ENCODE results near the gene CCNI2.

GRCh38 chr5:132733499-132734148 lies 13.6 kb upstream of the CCNI2 start:
- TF ChIP-seq ZZZ3 (IDR thresholded peaks at IDR 0.05; ENCODE audit: control insufficient read depth, insufficient read length, low read depth) (no peak), POLR2AphosphoS5 (IDR thresholded peaks at IDR 0.05; ENCODE audit: low read length) (no peak), POLR2A (IDR thresholded peaks at IDR 0.05; ENCODE audit: low read depth, low read length) (no peak), ZNF384 (IDR thresholded peaks at IDR 0.05; ENCODE audit: borderline replicate concordance, low read depth, low read length) (no peak), RCOR1 (conservative IDR thresholded peaks at IDR 0.05; ENCODE audit: low read depth, low read length) (no peak), SIN3A (IDR thresholded peaks at IDR 0.05; ENCODE audit: low read depth, low read length) (no peak), ESRRA (IDR thresholded peaks at IDR 0.05; ENCODE audit: low read length) (no peak), EGR1 (IDR thresholded peaks at IDR 0.05; ENCODE audit: borderline replicate concordance in 1 of 2, low read depth in 2 of 2, low read length in 2 of 2) (no peak), MYC (IDR thresholded peaks at IDR 0.05; ENCODE audit: insufficient read depth, insufficient read length, insufficient replicate concordance, low read length, severe bottlenecking) (no peak), HDGF (IDR thresholded peaks at IDR 0.05) (no peak), REST (IDR thresholded peaks at IDR 0.05; ENCODE audit: low read depth, low read length) (no peak), FOXM1 (IDR thresholded peaks at IDR 0.05; ENCODE audit: low read depth, low read length) (no peak), CTCF (IDR thresholded peaks at IDR 0.05 in 2 of 3, conservative IDR thresholded peaks at IDR 0.05 in 1 of 3; ENCODE audit: control insufficient read depth in 2 of 3, extremely low read depth in 1 of 3, insufficient read depth in 1 of 3, low read depth in 3 of 3, low read length in 3 of 3) (no peak)
